IPS-18c (cell line): ENCODE measurements around the gene CLSTN3.

Experiments
- H3K4me3 ChIP-seq: 2 replicates; pipeline ENCODE4 v1.7.0; 2013; ENCODE audit warnings: low read depth, mild to moderate bottlenecking, low read length, moderate library complexity; ENCODE audit not compliant: insufficient read depth
- H3K9me3 ChIP-seq: one replicate; pipeline ENCODE4 v1.6.1; 2013; ENCODE audit warnings: mild to moderate bottlenecking, low read length, moderate library complexity; ENCODE audit not compliant: control insufficient read depth, insufficient read depth

Gene CLSTN3

DNA sequence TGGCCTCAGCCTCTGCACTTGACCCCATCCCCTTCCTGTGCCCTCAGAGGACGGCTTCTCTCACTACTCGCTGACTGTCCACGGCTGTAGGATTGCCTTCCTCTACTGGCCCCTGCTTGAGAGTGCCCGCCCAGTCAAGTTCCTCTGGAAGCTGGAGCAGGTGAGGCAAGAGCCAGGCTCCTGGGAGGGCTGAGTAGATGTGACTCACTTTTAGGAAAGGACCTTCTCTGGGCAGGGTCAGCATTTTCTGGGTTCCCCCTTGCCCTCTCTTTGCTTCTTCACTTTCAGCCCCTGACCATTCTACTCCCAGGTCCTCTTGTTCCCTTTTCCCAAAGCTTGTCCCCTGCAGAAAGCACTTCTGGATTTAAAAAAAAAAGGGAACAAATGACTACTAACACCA, 7.7 kb downstream of the CLSTN3 start:
- no peak overlapping the region for H3K4me3 ChIP-seq
- H3K9me3 ChIP-seq, result no peaks in the 10 kb centered on the region

- Histone ChIP-seq H3K4me3 (no peak overlapping the region), H3K9me3 (no peaks in the 10 kb centered on the region)
Observed at GRCh38 chr12:7139200-7139599, 9.0 kb downstream of the CLSTN3 start.

DNA sequence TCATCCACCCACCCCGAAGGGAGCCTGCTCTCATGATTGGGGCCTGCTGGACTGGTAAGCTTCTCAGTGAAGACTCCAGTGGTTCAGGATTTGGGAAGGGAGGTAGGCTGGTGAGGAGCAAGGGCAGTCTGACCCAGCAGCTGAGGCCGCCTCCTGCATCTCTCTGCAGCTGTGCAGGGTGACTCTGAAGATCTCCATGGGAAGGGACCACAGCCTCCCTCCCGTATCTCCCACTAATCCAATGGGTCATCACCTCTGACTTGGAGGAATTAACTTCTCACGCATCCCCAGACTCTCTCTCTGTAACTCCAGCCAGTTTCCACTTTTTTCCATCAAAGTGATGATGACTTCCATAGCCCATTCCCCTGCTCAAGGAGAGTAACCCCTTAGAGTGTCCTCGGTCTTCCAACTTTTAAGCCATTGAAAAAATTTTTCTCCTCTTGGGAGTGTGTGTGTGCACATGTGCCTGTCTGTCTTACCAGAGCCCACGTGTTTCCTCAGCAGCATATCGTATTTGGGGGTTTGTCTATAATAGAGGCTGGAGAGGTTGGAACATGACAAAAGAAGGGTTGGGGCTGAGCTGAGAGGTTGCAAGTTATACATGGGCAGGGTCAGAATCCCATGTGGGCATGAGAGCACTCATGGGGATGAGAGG, 11.3 kb downstream of the CLSTN3 start:
- Histone ChIP-seq H3K9me3 (peaks cover 2% of the 10 kb centered on the region), H3K4me3 (no peak overlapping the region)

DNA sequence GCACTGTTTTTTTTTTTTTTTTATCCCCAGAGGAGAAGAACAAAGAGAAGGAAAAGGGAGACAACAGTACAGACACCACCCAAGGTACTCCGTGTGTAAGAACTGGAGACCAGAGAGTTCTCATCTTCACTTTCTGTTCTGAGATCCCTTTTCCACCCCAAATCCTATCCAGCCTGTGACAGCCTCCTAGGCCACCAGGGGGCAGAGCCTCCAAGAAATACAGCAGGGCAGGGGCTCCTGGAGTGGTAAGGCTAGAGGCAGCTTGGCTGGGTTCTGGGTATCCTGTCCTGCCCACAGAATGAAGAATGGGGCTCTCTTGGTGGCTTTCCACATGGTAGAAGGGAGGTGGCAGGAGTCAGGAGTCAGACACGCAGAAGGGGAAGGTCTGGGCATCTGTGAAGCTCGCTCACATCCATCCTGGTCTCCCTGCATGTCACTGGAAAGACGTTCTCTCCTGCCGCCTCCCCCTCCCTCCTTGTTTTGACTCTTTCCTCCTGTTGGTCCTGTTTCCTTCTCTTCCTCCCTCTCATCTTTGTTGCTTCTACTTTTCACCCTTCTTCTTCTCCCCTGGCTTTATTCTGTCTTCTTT, 12.0 kb downstream of the CLSTN3 start:
- peaks cover 2% of the 10 kb centered on the region for H3K9me3 ChIP-seq

DNA sequence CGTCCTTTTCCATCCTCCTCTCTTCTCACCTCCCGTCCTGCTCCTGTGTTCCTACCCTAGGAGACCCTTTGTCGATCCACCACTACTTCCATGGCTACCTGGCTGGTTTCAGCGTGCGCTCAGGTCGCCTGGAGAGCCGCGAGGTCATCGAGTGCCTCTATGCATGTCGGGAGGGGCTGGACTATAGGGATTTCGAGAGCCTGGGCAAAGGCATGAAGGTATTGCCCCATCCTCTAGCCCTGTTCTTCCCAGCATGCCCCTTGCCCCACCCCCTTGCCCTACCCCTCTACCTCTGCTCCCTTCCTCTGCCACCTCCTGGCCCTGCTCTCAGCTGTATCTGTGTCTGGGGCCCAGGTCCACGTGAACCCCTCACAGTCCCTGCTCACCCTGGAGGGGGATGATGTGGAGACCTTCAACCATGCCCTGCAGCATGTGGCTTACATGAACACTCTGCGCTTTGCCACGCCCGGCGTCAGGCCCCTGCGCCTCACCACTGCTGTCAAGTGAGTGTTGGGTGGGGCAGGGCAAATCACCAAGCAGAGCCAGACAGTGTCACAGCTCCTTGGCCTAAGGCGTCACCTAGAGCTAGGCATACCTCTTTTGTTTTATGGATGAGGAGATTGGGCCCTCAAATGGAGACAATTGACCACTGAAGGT, 12.8 kb downstream of the CLSTN3 start:
- peaks cover 2% of the 10 kb centered on the region for H3K9me3 ChIP-seq
- H3K4me3 ChIP-seq, result no peak overlapping the region

More for the DNA sequence above, 12.0 kb downstream of the CLSTN3 start:
- no peak overlapping the region for H3K4me3 ChIP-seq

DNA sequence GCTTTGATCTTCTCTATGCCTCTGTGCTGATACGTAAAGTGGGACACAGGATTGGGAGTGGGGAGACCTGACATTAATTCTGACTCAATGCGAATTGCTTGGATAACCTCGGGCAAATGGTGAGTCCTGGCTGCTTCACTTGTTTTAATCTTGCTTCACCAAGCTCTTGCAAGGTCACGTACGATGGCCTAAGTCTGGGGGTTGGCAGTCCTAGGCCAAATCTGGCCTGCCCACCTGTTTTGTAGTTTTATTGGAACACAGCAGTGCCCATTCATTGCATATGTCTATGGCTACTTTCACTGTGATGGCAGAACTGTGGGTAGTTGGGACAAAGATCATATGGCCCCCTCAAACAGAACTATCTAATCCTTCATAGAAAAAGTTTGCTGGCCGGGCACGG, 13.4 kb downstream of the CLSTN3 start:
- peaks cover 2% of the 10 kb centered on the region for H3K9me3 ChIP-seq
- H3K4me3 ChIP-seq, result no peak overlapping the region

DNA sequence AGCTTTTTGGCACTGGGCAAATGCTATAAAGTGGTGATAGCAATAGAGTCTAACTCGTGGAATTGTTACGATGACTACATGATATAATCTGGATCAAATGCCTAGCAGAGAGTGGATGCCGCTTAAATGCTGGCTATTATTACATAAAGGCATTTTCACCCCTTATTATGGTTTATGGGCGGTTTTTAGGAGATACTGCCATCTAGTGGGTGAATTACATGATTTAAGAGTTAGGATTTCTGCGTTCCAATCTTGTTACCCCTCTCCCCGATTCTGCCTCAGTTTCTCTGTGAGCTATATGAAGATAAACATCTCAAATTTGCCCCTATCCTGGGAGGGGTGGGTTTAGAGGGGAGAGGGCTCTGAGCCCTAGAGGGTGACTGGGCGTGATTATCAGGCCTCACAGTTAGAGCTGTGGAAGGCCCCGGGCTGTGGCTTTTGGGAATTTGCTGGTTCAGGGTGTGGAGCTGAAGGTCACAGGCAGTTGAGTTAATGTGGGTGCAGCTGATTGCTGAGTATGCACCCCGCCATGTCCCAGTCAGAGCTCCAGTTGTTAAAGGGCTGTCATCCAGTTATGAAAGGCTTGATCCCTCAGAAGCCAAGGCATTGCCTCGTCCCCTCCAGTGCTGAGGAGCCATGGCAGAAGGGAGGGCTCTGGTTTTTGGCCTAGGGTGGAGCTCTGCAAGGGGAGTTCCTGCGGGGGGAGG, 14.4 kb downstream of the CLSTN3 start:
- Histone ChIP-seq H3K9me3 (peaks cover 2% of the 10 kb centered on the region), H3K4me3 (no peak overlapping the region)

DNA sequence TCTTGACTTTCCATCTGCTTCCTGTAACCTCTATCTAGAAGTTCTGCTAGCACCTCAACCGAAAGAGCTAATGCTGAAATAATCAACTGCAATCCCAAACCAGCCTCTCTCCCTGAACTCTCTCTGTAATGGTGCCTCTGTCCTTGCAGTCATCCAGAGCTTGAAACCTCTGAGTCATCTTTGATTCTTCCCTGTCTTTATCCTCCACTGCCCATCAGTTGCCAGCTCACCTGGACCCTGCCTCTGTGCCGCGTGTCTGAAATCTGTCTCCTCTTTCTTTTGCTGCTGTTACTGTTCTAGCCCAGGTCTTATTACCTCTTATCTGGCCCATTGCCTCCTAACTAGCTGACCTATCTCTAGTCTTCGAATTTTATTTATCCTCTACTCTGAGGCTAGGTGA, 15.5 kb downstream of the CLSTN3 start:
- Histone ChIP-seq H3K9me3 (peaks cover 2% of the 10 kb centered on the region), H3K4me3 (no peak overlapping the region)

DNA sequence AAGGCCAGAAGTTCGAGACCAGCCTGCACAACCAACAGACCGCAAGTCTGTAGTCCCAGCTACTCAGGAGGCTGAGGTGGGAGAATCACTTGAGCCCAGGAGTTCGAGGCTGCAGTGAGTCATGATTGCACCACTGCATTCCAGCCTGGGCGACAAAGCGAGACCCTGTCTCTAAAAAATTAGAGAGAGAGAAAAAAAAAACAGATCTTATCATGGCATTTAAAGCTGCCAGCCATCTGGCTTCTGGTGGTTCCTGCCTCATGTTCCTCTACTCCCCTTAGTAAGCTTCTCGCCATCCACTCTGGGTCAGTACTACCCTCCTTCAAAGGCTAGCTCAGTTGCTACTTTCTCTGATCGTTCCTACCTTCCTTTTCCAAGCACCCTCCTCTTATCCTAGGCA, 16.1 kb downstream of the CLSTN3 start:
- Histone ChIP-seq H3K9me3 (peaks cover 2% of the 10 kb centered on the region), H3K4me3 (no peak overlapping the region)

- Histone ChIP-seq H3K9me3 (peaks cover 2% of the 10 kb centered on the region), H3K4me3 (no peak overlapping the region)
Observed at GRCh38 chr12:7146906-7147305, 16.7 kb downstream of the CLSTN3 start.

GRCh38 chr12:7150356-7150755, 20.2 kb downstream of the CLSTN3 start:
- H3K4me3 ChIP-seq, result no peak overlapping the region
- peaks cover 2% of the 10 kb centered on the region for H3K9me3 ChIP-seq

GRCh38 chr12:7150841-7151240, 20.7 kb downstream of the CLSTN3 start:
- H3K9me3 ChIP-seq, result peaks cover under 1% of the 10 kb centered on the region
- no peak overlapping the region for H3K4me3 ChIP-seq

- no peak overlapping the region for H3K4me3 ChIP-seq
- no peaks in the 10 kb centered on the region for H3K9me3 ChIP-seq
Observed at GRCh38 chr12:7151532-7151931, 21.4 kb downstream of the CLSTN3 start.

GRCh38 chr12:7152818-7153217, 22.6 kb downstream of the CLSTN3 start:
- Histone ChIP-seq H3K9me3 (no peaks in the 10 kb centered on the region), H3K4me3 (no peak overlapping the region)

- H3K9me3 ChIP-seq, result no peaks in the 10 kb centered on the region
- H3K4me3 ChIP-seq, result no peak overlapping the region
Observed at GRCh38 chr12:7154042-7154441, 23.9 kb downstream of the CLSTN3 start.

DNA sequence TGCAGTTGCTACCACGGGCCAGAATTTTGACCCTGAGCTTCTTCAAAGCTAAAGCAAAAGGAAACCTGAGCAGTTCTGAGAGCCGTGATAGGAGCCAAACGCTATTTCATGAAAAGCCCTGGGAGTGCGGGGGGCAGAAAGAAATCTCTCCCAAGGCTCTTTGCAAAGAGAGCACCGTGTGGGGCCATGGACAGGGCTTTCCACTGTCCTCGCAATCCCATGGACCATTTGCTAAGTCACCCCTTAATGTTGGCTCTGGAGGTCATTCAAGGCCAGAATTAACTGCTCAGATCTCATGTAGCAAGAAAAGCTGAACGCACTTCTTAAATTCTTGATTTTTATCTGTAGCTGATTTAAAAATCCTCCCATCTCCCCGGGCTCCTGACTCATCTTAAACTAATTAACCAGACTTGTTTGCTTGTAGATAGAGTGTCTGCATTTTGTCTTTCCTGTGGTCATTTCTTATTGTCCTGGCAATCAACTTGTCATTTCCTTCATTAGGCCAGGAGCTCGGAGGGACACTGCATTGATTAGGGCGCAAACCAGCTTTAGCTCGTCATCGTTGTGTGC, 24.8 kb downstream of the CLSTN3 start:
- H3K4me3 ChIP-seq, result no peak overlapping the region
- H3K9me3 ChIP-seq, result no peaks in the 10 kb centered on the region

GRCh38 chr12:7155471-7156034, 25.4 kb downstream of the CLSTN3 start:
- Histone ChIP-seq H3K4me3 (no peak overlapping the region), H3K9me3 (no peaks in the 10 kb centered on the region)
